Activated CD4-positive, alpha-beta T cell treated with anti-CD3 and anti-CD28 coated beads, Interleukin-2, Interleukin-4, amounts not matched to agents 100 ng/mL and 50 ng/mL, durations not matched to agents 16 hours and 8 hours (primary cell): ENCODE data around the gene ADGRF3.
A peak's percentile ranks its signal among the peaks of the same experiment; 100 is the strongest.
"Not testable (repeated sequence)": the region's sequence is repeated elsewhere in the genome, so short reads cannot be mapped to it uniquely, and the experiment has no call there.

Experiments used
- DNase-seq: peaks from one replicate; pipeline ENCODE4 v3.0.0-alpha.2; 2020; ENCODE audit warnings: low spot score

ADGRF3 gene

GRCh38 chr2:26346454-26347053, at the start of gene ADGRF3:
ADGRF3 (minus strand) TSS chr2:26346789; CDS start chr2:26346234, 555 bp downstream.
- peak; percentile 73 for DNase-seq

GRCh38 chr2:26395394-26395793, 48.8 kb upstream of the ADGRF3 start:
- DNase-seq, result no peak

DNA sequence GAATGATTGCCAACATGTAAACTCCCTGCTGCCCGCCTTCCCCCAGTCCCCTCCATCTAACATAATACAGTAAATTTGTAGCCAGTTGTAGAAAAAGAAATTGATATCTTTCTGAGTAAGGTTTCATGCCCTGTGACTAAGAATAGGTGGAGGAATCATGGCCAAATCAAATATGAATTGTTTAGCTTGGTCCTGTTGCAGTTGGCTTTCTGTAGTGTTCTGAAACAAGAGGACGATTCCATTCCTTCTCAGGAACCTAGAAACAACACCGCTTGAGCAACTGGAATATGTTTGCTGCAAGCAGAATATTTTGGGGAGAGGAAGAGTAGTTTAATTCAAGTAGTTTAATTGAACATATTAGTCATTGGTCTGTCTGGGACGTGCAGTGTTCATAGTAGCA, 48.1 kb upstream of the ADGRF3 start:
- DNase-seq, result no peak

DNA sequence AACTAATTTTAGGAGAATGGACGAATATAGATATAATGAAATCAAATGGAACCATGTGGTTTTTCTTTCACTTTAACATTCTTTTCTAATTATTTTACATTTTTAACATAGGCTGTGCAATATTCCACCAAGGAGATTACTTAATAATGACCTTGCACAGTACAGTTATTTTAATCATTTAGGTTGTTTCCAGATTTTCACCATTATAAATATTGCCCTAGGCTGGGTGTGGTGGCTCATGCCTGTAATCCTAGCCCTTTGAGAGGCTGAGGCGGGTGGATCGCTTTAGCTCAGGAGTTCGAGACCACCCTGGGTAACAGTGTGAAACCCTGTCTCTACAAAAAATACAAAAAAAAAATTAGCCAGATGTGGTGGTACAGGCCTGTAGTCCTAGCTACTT, 40.6 kb upstream of the ADGRF3 start:
- no peak for DNase-seq

DNA sequence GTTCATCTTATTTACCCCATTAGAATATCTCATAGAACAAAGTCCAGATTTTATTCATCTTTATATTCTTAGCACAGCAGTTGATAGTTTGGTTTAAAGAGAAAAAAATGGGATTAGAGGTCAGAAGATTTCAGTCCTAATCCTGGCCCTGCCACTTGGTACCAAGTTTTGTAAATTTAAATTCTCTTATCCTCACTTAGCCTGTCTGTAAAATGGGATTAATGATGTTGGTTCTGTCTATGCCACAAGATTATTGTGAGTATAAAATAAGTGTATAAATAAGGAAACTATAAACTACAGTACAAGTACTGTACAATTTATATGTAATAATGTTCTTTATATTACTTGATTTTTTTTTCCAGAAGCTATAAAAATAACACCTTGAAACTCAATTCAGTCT, 38.0 kb upstream of the ADGRF3 start:
- no peak for DNase-seq

DNA sequence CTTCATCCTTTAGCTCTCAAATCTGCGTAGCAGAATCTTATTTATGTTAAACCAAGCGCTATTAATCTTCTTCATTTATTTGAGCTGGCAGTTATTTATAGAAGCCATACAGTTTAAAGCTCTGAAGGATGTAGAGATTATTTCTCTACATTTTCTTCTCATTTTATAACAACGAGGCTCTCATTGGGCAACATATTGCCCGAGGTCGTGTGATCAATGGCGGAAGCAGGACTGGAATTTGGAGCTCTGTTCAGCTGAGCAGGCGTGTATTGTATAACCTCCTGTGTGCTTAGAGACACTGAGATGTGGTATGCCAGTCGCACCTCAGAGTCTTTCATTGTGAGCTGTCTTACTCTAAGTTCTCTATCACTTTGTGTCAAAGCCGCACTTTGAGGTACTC, 37.6 kb upstream of the ADGRF3 start:
- no peak for DNase-seq

- DNase-seq, result no peak
These were observed 36.0 kb upstream of the ADGRF3 start for GRCh38 chr2:26382564-26382963.

DNA sequence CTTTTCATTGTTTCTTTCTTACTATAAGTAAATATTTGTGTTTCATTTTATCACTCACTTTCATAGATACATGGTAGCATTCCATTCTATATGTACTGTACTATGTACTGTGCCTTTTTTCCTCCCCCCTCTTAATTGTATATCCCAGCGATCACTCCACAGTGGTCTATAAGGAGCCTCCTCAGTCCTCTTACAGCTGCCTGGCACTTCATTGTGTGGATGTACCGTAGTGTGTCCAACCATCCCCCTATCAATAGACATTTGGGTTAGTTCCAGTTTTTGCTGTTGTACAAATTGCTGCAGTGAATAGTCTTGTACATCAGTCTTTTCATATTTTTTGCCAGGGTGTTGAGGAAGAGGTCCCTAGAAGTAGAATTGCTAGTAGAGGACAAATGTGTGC, 33.7 kb upstream of the ADGRF3 start:
- DNase-seq, result no peak

GRCh38 chr2:26376799-26377198, 30.2 kb upstream of the ADGRF3 start:
- DNase-seq, result no peak

- DNase-seq, result not testable (repeated sequence)
These were observed 24.3 kb upstream of the ADGRF3 start for GRCh38 chr2:26370909-26371308.

DNA sequence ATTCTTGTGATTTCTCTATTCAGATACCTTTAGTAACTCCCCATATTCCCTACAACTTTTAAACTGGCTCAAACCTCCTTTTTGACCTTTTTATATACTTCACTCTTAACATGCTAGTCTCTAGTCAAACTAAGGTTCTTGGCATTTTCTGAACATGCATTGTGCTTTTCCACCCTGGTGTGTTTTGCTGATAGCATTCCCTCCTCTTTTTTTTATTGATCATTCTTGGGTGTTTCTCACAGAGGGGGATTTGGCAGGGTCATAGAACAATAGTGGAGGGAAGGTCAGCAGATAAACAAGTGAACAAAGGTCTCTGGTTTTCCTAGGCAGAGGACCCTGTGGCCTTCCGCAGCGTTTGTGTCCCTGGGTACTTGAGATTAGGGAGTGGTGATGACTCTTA, 23.1 kb upstream of the ADGRF3 start:
- not testable (repeated sequence) for DNase-seq

- DNase-seq, result no peak
These were observed 20.4 kb upstream of the ADGRF3 start for GRCh38 chr2:26366957-26367356.

DNA sequence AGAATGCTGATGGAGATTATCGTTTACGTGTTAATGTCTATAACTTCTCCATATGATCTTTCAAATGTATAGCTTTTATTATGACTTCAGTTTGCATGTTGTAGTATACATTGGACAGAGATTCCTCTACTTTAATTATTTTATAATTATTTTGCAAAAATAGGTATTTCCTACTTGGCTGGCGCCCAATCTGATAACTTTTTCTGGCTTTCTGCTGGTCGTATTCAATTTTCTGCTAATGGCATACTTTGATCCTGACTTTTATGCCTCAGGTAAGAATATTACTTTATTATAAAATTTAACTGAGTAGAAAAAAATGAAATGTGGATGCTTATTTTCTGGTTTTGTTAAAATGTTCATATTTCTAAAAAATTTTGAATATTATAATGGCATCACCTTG, 18.1 kb upstream of the ADGRF3 start:
- DNase-seq, result no peak

DNA sequence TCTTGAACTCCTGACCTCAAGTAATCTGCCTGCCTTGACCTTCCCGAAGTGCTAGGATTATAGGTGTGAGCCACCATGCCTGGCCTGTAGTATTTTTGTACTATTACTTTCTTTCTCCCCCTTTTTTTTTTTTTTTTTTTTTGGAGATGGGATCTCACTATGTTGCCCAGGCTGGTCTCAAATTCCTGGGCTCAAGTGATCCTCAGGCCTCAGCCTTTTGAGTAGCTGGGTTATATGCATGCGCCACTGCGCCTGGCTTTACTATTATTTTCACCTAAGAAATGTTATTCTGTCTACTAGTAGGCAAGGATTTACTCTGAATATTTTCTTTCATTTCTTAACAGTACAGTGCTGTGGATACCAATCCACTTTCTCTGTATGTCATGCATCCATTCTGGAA, 17.4 kb upstream of the ADGRF3 start:
- no peak for DNase-seq

DNA sequence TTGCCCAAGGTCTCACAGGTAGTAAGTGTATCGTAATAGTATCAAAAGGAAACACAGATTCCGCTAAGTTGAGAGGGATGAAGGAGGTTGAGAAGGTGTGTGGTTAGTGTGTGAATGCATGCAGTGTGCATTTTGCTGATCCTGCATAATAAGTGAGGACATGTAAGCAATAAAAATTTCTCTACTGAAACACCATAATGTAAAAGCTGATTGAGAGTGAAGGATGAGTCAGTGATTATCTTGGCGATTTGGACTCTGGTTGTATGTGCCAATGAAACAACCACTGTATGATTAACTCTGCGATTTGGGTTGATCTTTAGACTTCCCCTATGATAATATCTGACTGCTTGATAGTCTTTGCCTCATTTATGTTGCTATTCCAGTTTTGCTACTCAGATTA, 16.7 kb upstream of the ADGRF3 start:
- DNase-seq, result peak; percentile 41

- no peak for DNase-seq
These were observed 13.4 kb upstream of the ADGRF3 start for GRCh38 chr2:26359886-26360473.

- DNase-seq, result no peak
These were observed 10.2 kb upstream of the ADGRF3 start for GRCh38 chr2:26356771-26357170.

- DNase-seq, result no peak
These were observed 9.5 kb upstream of the ADGRF3 start for GRCh38 chr2:26356111-26356510.

GRCh38 chr2:26355038-26355995, 8.7 kb upstream of the ADGRF3 start:
- peak; percentile 22 for DNase-seq

GRCh38 chr2:26354469-26354868, 7.9 kb upstream of the ADGRF3 start:
- not testable (repeated sequence) for DNase-seq

DNA sequence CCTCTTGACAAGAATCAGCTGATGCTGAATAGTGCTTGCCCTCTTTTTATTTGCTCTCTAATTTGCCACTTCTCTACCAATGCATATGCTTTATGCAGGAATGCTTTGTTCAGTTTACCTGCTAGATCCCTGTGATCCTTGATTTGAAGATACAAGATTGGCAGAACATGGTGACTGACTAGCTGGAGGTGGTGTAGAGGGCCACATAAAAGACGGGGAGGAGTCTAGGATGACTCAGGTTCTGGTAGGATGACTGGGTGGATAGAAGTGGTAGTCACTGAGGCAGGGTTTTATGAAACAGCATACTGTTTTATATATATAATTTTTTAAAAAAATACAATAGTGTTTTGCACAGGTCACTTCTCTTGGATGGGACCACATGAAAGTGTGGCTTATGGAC, 6.3 kb upstream of the ADGRF3 start:
- peak; percentile 45 for DNase-seq

- DNase-seq, result no peak
These were observed 4.9 kb upstream of the ADGRF3 start for GRCh38 chr2:26351375-26352090.
